ENCODE data around the gene IL4R.

Gene IL4R

DNA sequence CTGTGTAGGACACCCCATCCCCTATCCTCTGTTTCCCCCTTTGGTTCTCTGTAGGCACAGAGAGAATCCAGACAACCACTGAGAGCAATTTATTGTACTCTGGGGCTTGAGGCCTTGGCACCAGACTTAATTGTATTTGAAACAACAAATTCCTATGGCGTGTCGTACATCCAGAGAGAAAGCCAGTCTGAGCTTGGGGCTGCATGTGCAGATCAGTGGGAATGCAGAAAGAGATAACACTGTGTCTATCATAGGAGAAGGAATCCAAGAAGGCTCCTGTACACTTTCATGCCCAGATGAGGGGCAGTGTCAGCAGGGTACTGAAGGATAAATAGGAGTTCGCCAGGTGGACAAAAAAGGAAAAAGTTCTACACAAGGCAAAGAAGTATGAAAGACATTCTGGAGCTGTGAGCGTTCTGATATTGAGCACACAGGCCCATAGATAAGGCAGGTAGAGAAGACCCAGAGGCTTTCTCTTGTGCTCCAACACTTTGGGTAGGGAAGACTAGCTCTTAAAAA is 22.0 kb upstream of the IL4R start:
- no peak for TF ChIP-seq CTCF (IDR thresholded peaks at IDR 0.05; ENCODE audit: unreplicated experiment in 3 of 3)
- H3K27me3 Mint-ChIP-seq (ENCODE audit: low read depth): no peaks in the 10 kb centered on the region
- H3K9me3 Mint-ChIP-seq: no peaks in the 10 kb centered on the region
- H3K36me3 Mint-ChIP-seq (ENCODE audit: low read depth): no peaks in the 10 kb centered on the region
- no peak overlapping the region for H3K27ac Mint-ChIP-seq
- no peaks in the 10 kb centered on the region for H3K4me1 Mint-ChIP-seq
- H3K4me3 Mint-ChIP-seq: no peak overlapping the region

- Mint-ChIP-seq H3K27me3 (ENCODE audit: low read depth) (no peaks in the 10 kb centered on the region), H3K4me1 (no peaks in the 10 kb centered on the region), H3K27ac (no peak overlapping the region), H3K9me3 (no peaks in the 10 kb centered on the region), H3K36me3 (ENCODE audit: low read depth) (no peaks in the 10 kb centered on the region), H3K4me3 (no peak overlapping the region)
- no peak for TF ChIP-seq CTCF (IDR thresholded peaks at IDR 0.05; ENCODE audit: unreplicated experiment in 3 of 3)
These were observed 20.4 kb upstream of the IL4R start for GRCh38 chr16:27293343-27293742.

DNA sequence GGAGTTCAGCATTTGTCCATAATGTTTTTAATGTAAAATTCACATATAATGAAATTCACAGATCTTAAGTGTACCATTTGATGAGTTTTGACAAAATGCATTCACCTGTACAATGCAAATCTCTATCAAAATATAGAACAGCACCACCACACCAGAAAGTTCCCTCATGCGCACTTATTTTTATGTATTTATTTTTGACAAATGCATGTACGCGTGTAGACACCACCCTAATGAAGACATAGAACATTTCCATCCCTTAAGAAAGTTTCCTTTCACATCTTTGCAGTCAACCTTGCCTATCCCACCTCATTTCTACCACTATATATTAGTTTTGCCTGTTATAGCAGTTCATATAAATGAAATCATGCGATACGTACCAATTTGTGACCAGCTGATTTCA is 15.6 kb upstream of the IL4R start:
- Mint-ChIP-seq H3K27me3 (ENCODE audit: low read depth) (peaks cover 5% of the 10 kb centered on the region), H3K4me1 (no peaks in the 10 kb centered on the region), H3K9me3 (no peaks in the 10 kb centered on the region), H3K36me3 (ENCODE audit: low read depth) (no peaks in the 10 kb centered on the region), H3K27ac (no peak overlapping the region), H3K4me3 (no peak overlapping the region)
- TF ChIP-seq CTCF (IDR thresholded peaks at IDR 0.05; ENCODE audit: unreplicated experiment in 3 of 3): no peak

GRCh38 chr16:27301236-27301861 is 12.4 kb upstream of the IL4R start:
- TF ChIP-seq CTCF (IDR thresholded peaks at IDR 0.05; ENCODE audit: unreplicated experiment in 3 of 3): no peak
- H3K9me3 Mint-ChIP-seq: no peaks in the 10 kb centered on the region

DNA sequence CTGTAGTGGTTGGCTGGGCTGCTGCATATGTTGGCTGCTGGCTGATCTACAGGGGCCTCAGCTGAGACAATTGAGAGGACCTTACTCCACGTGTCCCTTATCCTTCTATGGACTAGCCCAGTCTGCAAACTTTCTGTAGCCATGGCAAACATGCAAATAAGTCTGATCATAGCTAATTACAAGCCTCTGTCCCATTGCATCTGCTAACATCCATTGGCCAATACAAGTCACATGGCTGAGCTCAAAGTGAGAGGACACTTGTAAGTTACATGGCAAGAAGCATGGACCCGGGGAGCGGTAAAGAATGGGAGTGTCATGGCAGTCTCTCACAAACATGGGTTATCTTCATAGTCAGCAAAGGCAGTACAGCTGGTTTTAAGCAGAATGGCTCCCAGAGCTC is 11.6 kb upstream of the IL4R start:
- no peaks in the 10 kb centered on the region for H3K36me3 Mint-ChIP-seq (ENCODE audit: low read depth)
- H3K27me3 Mint-ChIP-seq (ENCODE audit: low read depth): peaks cover 18% of the 10 kb centered on the region
- no peak for TF ChIP-seq CTCF (IDR thresholded peaks at IDR 0.05; ENCODE audit: unreplicated experiment in 3 of 3)
- peaks cover 11% of the 10 kb centered on the region for H3K4me1 Mint-ChIP-seq
- H3K9me3 Mint-ChIP-seq: no peaks in the 10 kb centered on the region
- H3K27ac Mint-ChIP-seq: no peak overlapping the region
- no peak overlapping the region for H3K4me3 Mint-ChIP-seq

More at GRCh38 chr16:27301236-27301861, 12.4 kb upstream of the IL4R start:
- H3K4me3 Mint-ChIP-seq: no peak overlapping the region
- H3K4me1 Mint-ChIP-seq: peaks cover 11% of the 10 kb centered on the region
- no peaks in the 10 kb centered on the region for H3K36me3 Mint-ChIP-seq (ENCODE audit: low read depth)
- peaks cover 14% of the 10 kb centered on the region for H3K27me3 Mint-ChIP-seq (ENCODE audit: low read depth)
- no peak overlapping the region for H3K27ac Mint-ChIP-seq

All from nephron (organoid).